ENCODE results near the gene PCBD2. TPM values are rescaled to one million over a fixed set of nuclear protein-coding genes. Genes with fewer than 3 reads are reported as not detected.

Gene PCBD2
- total and polyA plus RNA-seq, 4 donors: 5.9 to 12.8 (median 10.3) TPM

DNA sequence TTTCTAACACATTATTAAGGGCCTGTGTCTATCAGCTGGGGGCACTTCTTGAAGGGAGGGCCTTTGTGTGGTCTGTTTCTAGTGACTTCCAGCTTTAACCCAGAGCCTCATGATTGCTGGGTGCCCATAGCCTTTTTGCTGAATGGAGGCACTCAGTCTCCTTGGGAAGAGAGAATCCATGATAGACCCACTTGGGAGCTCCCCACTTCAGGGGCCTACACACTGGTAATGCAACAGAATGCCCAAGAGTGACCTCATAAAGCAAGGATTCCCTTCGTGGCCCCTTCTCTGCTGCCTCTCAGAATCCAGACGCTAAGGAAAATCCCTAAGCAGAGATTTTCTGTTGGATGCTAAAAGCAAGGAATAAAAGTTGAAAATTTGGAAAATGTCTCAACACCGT, 62.7 kb downstream of the PCBD2 start, which contains the start of gene CATSPER3 (continued):
- TF ChIP-seq, protein P1, sequence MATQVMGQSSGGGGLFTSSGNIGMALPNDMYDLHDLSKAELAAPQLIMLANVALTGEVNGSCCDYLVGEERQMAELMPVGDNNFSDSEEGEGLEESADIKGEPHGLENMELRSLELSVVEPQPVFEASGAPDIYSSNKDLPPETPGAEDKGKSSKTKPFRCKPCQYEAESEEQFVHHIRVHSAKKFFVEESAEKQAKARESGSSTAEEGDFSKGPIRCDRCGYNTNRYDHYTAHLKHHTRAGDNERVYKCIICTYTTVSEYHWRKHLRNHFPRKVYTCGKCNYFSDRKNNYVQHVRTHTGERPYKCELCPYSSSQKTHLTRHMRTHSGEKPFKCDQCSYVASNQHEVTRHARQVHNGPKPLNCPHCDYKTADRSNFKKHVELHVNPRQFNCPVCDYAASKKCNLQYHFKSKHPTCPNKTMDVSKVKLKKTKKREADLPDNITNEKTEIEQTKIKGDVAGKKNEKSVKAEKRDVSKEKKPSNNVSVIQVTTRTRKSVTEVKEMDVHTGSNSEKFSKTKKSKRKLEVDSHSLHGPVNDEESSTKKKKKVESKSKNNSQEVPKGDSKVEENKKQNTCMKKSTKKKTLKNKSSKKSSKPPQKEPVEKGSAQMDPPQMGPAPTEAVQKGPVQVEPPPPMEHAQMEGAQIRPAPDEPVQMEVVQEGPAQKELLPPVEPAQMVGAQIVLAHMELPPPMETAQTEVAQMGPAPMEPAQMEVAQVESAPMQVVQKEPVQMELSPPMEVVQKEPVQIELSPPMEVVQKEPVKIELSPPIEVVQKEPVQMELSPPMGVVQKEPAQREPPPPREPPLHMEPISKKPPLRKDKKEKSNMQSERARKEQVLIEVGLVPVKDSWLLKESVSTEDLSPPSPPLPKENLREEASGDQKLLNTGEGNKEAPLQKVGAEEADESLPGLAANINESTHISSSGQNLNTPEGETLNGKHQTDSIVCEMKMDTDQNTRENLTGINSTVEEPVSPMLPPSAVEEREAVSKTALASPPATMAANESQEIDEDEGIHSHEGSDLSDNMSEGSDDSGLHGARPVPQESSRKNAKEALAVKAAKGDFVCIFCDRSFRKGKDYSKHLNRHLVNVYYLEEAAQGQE (IDR thresholded peaks at IDR 0.05): no peak
- TF ChIP-seq FOXA1 (IDR thresholded peaks at IDR 0.05): no peak

DNA sequence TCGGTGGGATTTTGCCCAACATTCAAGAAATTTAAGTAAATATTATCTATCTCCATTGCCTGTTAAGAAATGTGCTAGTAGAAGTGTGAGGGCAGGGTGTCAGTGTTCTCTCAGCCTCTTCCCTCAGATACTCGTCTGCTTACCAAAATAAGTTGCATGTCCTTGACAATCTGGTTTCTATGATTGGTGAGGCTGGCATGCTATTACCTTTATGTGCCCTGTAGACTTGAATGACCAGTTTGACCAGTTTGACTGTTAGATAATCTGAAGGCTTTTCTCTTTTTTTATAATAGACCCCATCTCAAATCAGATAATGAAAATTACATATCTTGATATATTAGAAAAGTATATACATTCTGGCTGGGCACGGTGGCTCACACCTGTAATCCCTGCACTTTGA, 63.1 kb downstream of the PCBD2 start:
- Histone ChIP-seq H3K4me3 (ENCODE audit: low read depth in 1 of 3, low read length in 3 of 3) (no peak overlapping the region), H3K27me3 (ENCODE audit: control insufficient read depth in 4 of 4, insufficient read depth in 4 of 4, low read length in 3 of 4) (no peaks in the 10 kb centered on the region), H3K9me3 (ENCODE audit: control insufficient read depth in 4 of 4, low read length in 3 of 4) (no peaks in the 10 kb centered on the region), H3K9ac (ENCODE audit: low read depth in 1 of 2, low read length in 2 of 2) (no peak overlapping the region), H3K4me1 (ENCODE audit: control insufficient read depth in 4 of 4, insufficient read depth in 4 of 4, low read length in 3 of 4) (no peaks in the 10 kb centered on the region), H3K27ac (ENCODE audit: low read depth in 1 of 2, low read length in 2 of 2) (no peak overlapping the region), H3K36me3 (ENCODE audit: control insufficient read depth in 4 of 4, insufficient read depth in 3 of 4, low read depth in 1 of 4, low read length in 3 of 4) (peaks cover 0 to 3% (median 2%) of the 10 kb centered on the region in 4 donors)
- TF ChIP-seq EGR1 (IDR thresholded peaks at IDR 0.05; ENCODE audit: low read depth in 2 of 2) (no peak), FOXA1 (IDR thresholded peaks at IDR 0.05) (no peak), YY1 (IDR thresholded peaks at IDR 0.05) (no peak), GABPA (IDR thresholded peaks at IDR 0.05 in 1 of 2, conservative IDR thresholded peaks at IDR 0.05 in 1 of 2) (no peak), RXRA (IDR thresholded peaks at IDR 0.05) (no peak), TAF1 (conservative IDR thresholded peaks at IDR 0.05) (no peak), JUND (IDR thresholded peaks at IDR 0.05) (no peak), HNF4A (conservative IDR thresholded peaks at IDR 0.05) (no peak)
- TF ChIP-seq, protein P2, sequence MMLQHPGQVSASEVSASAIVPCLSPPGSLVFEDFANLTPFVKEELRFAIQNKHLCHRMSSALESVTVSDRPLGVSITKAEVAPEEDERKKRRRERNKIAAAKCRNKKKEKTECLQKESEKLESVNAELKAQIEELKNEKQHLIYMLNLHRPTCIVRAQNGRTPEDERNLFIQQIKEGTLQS (IDR thresholded peaks at IDR 0.05): no peak
- TF ChIP-seq, protein P3, sequence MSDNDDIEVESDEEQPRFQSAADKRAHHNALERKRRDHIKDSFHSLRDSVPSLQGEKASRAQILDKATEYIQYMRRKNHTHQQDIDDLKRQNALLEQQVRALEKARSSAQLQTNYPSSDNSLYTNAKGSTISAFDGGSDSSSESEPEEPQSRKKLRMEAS (IDR thresholded peaks at IDR 0.05): no peak
- TF ChIP-seq, protein P1 (IDR thresholded peaks at IDR 0.05): no peak
- TF ChIP-seq, protein P4, sequence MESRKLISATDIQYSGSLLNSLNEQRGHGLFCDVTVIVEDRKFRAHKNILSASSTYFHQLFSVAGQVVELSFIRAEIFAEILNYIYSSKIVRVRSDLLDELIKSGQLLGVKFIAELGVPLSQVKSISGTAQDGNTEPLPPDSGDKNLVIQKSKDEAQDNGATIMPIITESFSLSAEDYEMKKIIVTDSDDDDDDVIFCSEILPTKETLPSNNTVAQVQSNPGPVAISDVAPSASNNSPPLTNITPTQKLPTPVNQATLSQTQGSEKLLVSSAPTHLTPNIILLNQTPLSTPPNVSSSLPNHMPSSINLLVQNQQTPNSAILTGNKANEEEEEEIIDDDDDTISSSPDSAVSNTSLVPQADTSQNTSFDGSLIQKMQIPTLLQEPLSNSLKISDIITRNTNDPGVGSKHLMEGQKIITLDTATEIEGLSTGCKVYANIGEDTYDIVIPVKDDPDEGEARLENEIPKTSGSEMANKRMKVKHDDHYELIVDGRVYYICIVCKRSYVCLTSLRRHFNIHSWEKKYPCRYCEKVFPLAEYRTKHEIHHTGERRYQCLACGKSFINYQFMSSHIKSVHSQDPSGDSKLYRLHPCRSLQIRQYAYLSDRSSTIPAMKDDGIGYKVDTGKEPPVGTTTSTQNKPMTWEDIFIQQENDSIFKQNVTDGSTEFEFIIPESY (IDR thresholded peaks at IDR 0.05): no peak
- 93% methylated on average over 3 of the region's 3 CpGs for WGBS
- DNase-seq (ENCODE audit: low spot score): no peak

Data from liver (tissue), 9 donors.